Measurements from ENCODE around the gene FAT4. TPM values are rescaled to one million over a fixed set of nuclear protein-coding genes. Genes with fewer than 3 reads are reported as not detected.
A peak's percentile ranks its signal among the peaks of the same experiment; 100 is the strongest.

The FAT4 gene
- total and polyA plus RNA-seq, 2 of the 8 experiments (the other 6 are each of a cell fraction or from before 2014, with no cell fraction given), result 1.3 to 5.3 TPM

GRCh38 chr4:125265846-125266245 lies 48.9 kb upstream of the FAT4 start:
- H3K9ac ChIP-seq (replicated peaks in 1 of 4; ENCODE audit: extremely low read depth in 1 of 4, low read depth in 3 of 4, low read length in 3 of 4), result no peak overlapping the region
- no peak overlapping the region for H2AFZ ChIP-seq (ENCODE audit: low read length)
- peaks cover 0 to 15% (median 8%) of the 10 kb centered on the region in 4 experiments; a peak in 5 of 7 replicates for H3K4me1 ChIP-seq (replicated peaks in 1 of 4; ENCODE audit: control insufficient read depth in 3 of 4, insufficient read depth in 4 of 4, low read length in 3 of 4)
- ChIA-PET CTCF (ENCODE audit: partially characterized antibody) (interaction anchor here (1.8 kb wide), 1 partner anchor 18 kb away, joined by 6 read pairs; no protein-coding TSS in a partner anchor), POLR2A (ENCODE audit: partially characterized antibody) (no interaction called here)
- no peak overlapping the region for H2AK5ac ChIP-seq (ENCODE audit: low read depth, low read length)
- H4K20me1 ChIP-seq (replicated peaks in 1 of 2; ENCODE audit: control insufficient read depth in 1 of 2, insufficient read depth in 2 of 2, low read length in 2 of 2), result no peaks in the 10 kb centered on the region
- peak overlapping the region; percentile 88 for H2BK15ac ChIP-seq (ENCODE audit: low read length)
- WGBS, 2 experiments (ENCODE audit: extremely low coverage in 1 of 2, insufficient coverage in 1 of 2, insufficient read length in 1 of 2, insufficient replicate concordance in 2 of 2, low coverage in 1 of 2, low lambda C conversion rate in 2 of 2, missing lambda C conversion rate in 1 of 2), result 91% methylated on average over 5 of the region's 5 CpGs; no CpG with 5 or more reads in 1 of the 2 experiments
- H3K4ac ChIP-seq (replicated peaks; ENCODE audit: insufficient read length, low read depth, low read length), result no peak overlapping the region
- peak overlapping the region; percentile 66 for H4K91ac ChIP-seq (replicated peaks; ENCODE audit: insufficient read length, low read length)
- H3K36me3 ChIP-seq (ENCODE audit: control insufficient read depth in 2 of 4, insufficient read depth in 4 of 4, low read length in 3 of 4), result no peaks in the 10 kb centered on the region
- FAIRE-seq (no peak), DNase-seq (ENCODE audit: low read depth in 1 of 2, low spot score in 2 of 2) (no peak)
- H4K8ac ChIP-seq (ENCODE audit: extremely low read depth, insufficient read depth, low read length), result no peak overlapping the region
- H3K79me1 ChIP-seq (ENCODE audit: low read depth, low read length), result no peaks in the 10 kb centered on the region
- no peaks in the 10 kb centered on the region for H3K9me3 ChIP-seq (ENCODE audit: insufficient read depth in 2 of 2, low read depth in 1 of 2, low read length in 1 of 2)
- H2BK5ac ChIP-seq (ENCODE audit: low read depth, low read length), result no peak overlapping the region
- no peak overlapping the region for H3K23ac ChIP-seq (ENCODE audit: insufficient read length)
- no peak overlapping the region for H3K18ac ChIP-seq (ENCODE audit: extremely low read depth, low read length)
- no peak overlapping the region for H3K14ac ChIP-seq (ENCODE audit: insufficient read length)
- H2BK20ac ChIP-seq (ENCODE audit: low read length), result no peak overlapping the region
- H3K27ac ChIP-seq (ENCODE audit: low read depth, low read length), result no peak overlapping the region
- H2BK12ac ChIP-seq (ENCODE audit: low read depth, low read length), result no peak overlapping the region; the same call in 1 of the 2 replicates
- H3K4me2 ChIP-seq (ENCODE audit: insufficient read depth in 1 of 2, low read depth in 2 of 2, low read length in 2 of 2), result no peak overlapping the region
- H3K79me2 ChIP-seq (ENCODE audit: control insufficient read depth in 1 of 2, insufficient read depth in 2 of 2, low read length in 2 of 2), result no peaks in the 10 kb centered on the region
- H3K27me3 ChIP-seq (replicated peaks in 1 of 4; ENCODE audit: control insufficient read depth in 3 of 4, extremely low read depth in 1 of 4, insufficient read depth in 3 of 4, low read length in 3 of 4), result no peaks in the 10 kb centered on the region
- H2BK120ac ChIP-seq (replicated peaks; ENCODE audit: low read depth, low read length), result no peak overlapping the region
- H4K5ac ChIP-seq (ENCODE audit: insufficient read length, low read depth, low read length), result no peak overlapping the region
- H3K4me3 ChIP-seq (ENCODE audit: extremely low read depth in 1 of 4, insufficient read depth in 2 of 4, low read depth in 3 of 4, low read length in 4 of 4), result no peak overlapping the region
- H3K56ac ChIP-seq (replicated peaks; ENCODE audit: insufficient read length, low read depth, low read length), result no peak overlapping the region
- no peaks in the 10 kb centered on the region for H3K23me2 ChIP-seq (ENCODE audit: low read depth, low read length)
- TF ChIP-seq E2F6 (IDR thresholded peaks at IDR 0.05) (no peak), NANOG (IDR thresholded peaks at IDR 0.05; ENCODE audit: insufficient read depth, low read depth, low read length, poor library complexity, severe bottlenecking) (no peak), NRF1 (IDR thresholded peaks at IDR 0.05; ENCODE audit: low read depth, low read length) (no peak), SIN3A (conservative IDR thresholded peaks at IDR 0.05 in 1 of 2, IDR thresholded peaks at IDR 0.05 in 1 of 2; ENCODE audit: low read depth in 1 of 2, low read length in 2 of 2) (no peak), FOSL1 (IDR thresholded peaks at IDR 0.05; ENCODE audit: insufficient read depth, low read depth, low read length) (no peak), ASH2L (IDR thresholded peaks at IDR 0.05; ENCODE audit: low read length) (no peak), PHF8 (conservative IDR thresholded peaks at IDR 0.05; ENCODE audit: low read depth, low read length) (no peak), SUZ12 (IDR thresholded peaks at IDR 0.05; ENCODE audit: low read length) (no peak), ATF3 (IDR thresholded peaks at IDR 0.05; ENCODE audit: insufficient read depth, low read depth, low read length) (no peak), KDM4A (IDR thresholded peaks at IDR 0.05; ENCODE audit: low read depth, low read length, severe bottlenecking) (no peak), EGR1 (IDR thresholded peaks at IDR 0.05; ENCODE audit: borderline replicate concordance, low read depth, low read length) (no peak), SIRT6 (IDR thresholded peaks at IDR 0.05; ENCODE audit: low read length) (no peak), TEAD4 (IDR thresholded peaks at IDR 0.05; ENCODE audit: low read depth, low read length) (no peak)
